D721Med (cell line): Measurements from ENCODE around the gene LINC01488.

Source experiments
- DNase-seq: peaks from one replicate; pipeline ENCODE4 v3.0.0; 2011; ENCODE audit warnings: low spot score; ENCODE audit not compliant: insufficient read length
- FAIRE-seq: peaks from 2 replicates; lab custom pipeline; 2011; peaks lifted over from hg19 to GRCh38; lab: Jason Lieb, UNC
- CTCF ChIP-seq: IDR thresholded peaks from 2 replicates; pipeline ENCODE4 v1.5.1; 2012; ENCODE audit warnings: mild to moderate bottlenecking, control low read depth; ENCODE audit not compliant: insufficient read depth; ENCODE audit errors: missing control alignments

Gene LINC01488

GRCh38 chr11:69536406-69536805, 54.9 kb downstream of the LINC01488 start:
- no peak for FAIRE-seq
- DNase-seq = no peak

GRCh38 chr11:69537126-69537525, 55.7 kb downstream of the LINC01488 start:
- TF ChIP-seq CTCF = no peak
- FAIRE-seq (no peak), DNase-seq (no peak)

More at GRCh38 chr11:69536406-69536805, 54.9 kb downstream of the LINC01488 start:
- no peak for TF ChIP-seq CTCF

GRCh38 chr11:69537855-69538640, 56.6 kb downstream of the LINC01488 start:
- TF ChIP-seq CTCF = no peak
- no peak for FAIRE-seq
- no peak for DNase-seq

- FAIRE-seq = no peak
- DNase-seq = no peak
- no peak for TF ChIP-seq CTCF
Observed at GRCh38 chr11:69538854-69539253, 57.4 kb downstream of the LINC01488 start.

- no peak for TF ChIP-seq CTCF
- DNase-seq = no peak
- FAIRE-seq = no peak
Observed at GRCh38 chr11:69539416-69540117, 58.1 kb downstream of the LINC01488 start.

- no peak for DNase-seq
- no peak for TF ChIP-seq CTCF
- FAIRE-seq = no peak
Observed at GRCh38 chr11:69540118-69541000, 58.9 kb downstream of the LINC01488 start.
